HEK293 (cell line): ENCODE results near the gene ETNK2.

ENCODE experiments used
- CTCF ChIP-seq: fragments of 450-650 bp; formaldehyde crosslinking; IDR thresholded peaks from 2 replicates; pipeline ENCODE4 v1.5.1; 2016; ENCODE audit warnings: missing biosample characterization, missing genetic modification characterization
- PRDM2 ChIP-seq: fragments of 450-650 bp; formaldehyde crosslinking; IDR thresholded peaks from 2 replicates; pipeline ENCODE4 v1.5.1; 2016; ENCODE audit warnings: missing biosample characterization, missing genetic modification characterization, borderline replicate concordance
- ZNF48 ChIP-seq: fragments of 450-650 bp; formaldehyde crosslinking; IDR thresholded peaks from 2 replicates; pipeline ENCODE4 v1.5.1; 2016; ENCODE audit warnings: missing biosample characterization, missing genetic modification characterization
- ZNF629 ChIP-seq: fragments of 450-650 bp; formaldehyde crosslinking; IDR thresholded peaks from 2 replicates; pipeline ENCODE4 v1.5.1; 2017; ENCODE audit warnings: missing biosample characterization, missing genetic modification characterization

- TF ChIP-seq ZNF48 (tag by site-specific recombination) (no peak), CTCF (tag by site-specific recombination) (no peak), PRDM2 (no peak), ZNF629 (tag by site-specific recombination) (no peak)
These were observed 49.7 kb downstream of the ETNK2 start for GRCh38 chr1:204102029-204102611.
